ENCODE data around the gene STK39. TPM values are rescaled to one million over a fixed set of nuclear protein-coding genes. Genes with fewer than 3 reads are reported as not detected.

The STK39 gene
- polyA plus RNA-seq, 4 donors: 19.0 to 68.7 (median 41.3) TPM

DNA sequence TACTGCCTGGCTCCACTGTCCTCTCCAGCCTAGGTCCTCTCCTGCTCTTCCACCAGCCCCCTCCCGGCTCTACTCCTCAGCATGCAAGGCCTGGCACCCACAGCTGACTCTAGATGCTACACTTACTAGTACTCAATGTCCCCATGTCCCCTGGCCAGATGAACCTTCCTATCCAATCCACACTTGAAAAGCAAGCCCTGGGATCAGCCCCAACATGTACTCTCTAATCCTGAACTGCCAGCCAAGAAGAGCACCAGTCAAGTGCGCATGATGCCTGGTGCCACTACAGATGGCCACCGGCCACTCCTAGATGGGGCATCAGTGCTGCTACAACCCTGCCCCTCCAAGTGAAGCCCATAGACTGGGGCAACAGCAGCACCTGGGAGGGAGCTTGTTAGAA is 168.2 kb downstream of the STK39 start:
- Histone ChIP-seq H3K9me3 (ENCODE audit: control insufficient read depth in 2 of 2, insufficient read depth in 1 of 2, low read depth in 1 of 2, low read length in 1 of 2) (peaks cover 0 to 10% of the 10 kb centered on the region in 2 donors), H3K27me3 (ENCODE audit: control insufficient read depth in 3 of 3, insufficient read depth in 3 of 3, low read length in 3 of 3) (no peaks in the 10 kb centered on the region), H3K4me3 (ENCODE audit: low read depth in 1 of 3, low read length in 3 of 3) (no peak overlapping the region), H3K27ac (ENCODE audit: low read depth in 1 of 3, low read length in 2 of 3) (no peak overlapping the region), H3K4me1 (ENCODE audit: control insufficient read depth in 3 of 3, insufficient read depth in 2 of 3, low read depth in 1 of 3, low read length in 2 of 3) (no peaks in the 10 kb centered on the region), H3K36me3 (ENCODE audit: control insufficient read depth in 3 of 3, insufficient read depth in 2 of 3, low read depth in 1 of 3, low read length in 3 of 3) (peaks cover 2 to 7% (median 2%) of the 10 kb centered on the region in 3 donors)
- DNase-seq (no peak), FAIRE-seq (no peak)
- WGBS, 3 donors: 97 to 98% (median 97%) methylated on average over 3 of the region's 3 CpGs

- no peak for DNase-seq
- Histone ChIP-seq H3K27ac (ENCODE audit: low read depth in 1 of 3, low read length in 2 of 3) (no peak overlapping the region), H3K36me3 (ENCODE audit: control insufficient read depth in 3 of 3, insufficient read depth in 2 of 3, low read depth in 1 of 3, low read length in 3 of 3) (peaks cover 2 to 13% (median 5%) of the 10 kb centered on the region in 3 donors), H3K9me3 (ENCODE audit: control insufficient read depth in 2 of 2, insufficient read depth in 1 of 2, low read depth in 1 of 2, low read length in 1 of 2) (peaks cover 0 to 6% of the 10 kb centered on the region in 2 donors), H3K4me1 (ENCODE audit: control insufficient read depth in 3 of 3, insufficient read depth in 2 of 3, low read depth in 1 of 3, low read length in 2 of 3) (no peaks in the 10 kb centered on the region), H3K4me3 (ENCODE audit: low read depth in 1 of 3, low read length in 3 of 3) (no peak overlapping the region), H3K27me3 (ENCODE audit: control insufficient read depth in 3 of 3, insufficient read depth in 3 of 3, low read length in 3 of 3) (no peaks in the 10 kb centered on the region)
- no peak for FAIRE-seq
- WGBS, 3 donors: 77 to 96% (median 90%) methylated on average over 3 of the region's 3 CpGs
These were observed 170.7 kb downstream of the STK39 start for GRCh38 chr2:168076731-168077130.

- 91 to 98% (median 92%) methylated on average over 2 of the region's 2 CpGs for WGBS, 3 donors
- H3K9me3 ChIP-seq (ENCODE audit: control insufficient read depth in 2 of 2, insufficient read depth in 1 of 2, low read depth in 1 of 2, low read length in 1 of 2): no peaks in the 10 kb centered on the region
These were observed 171.9 kb downstream of the STK39 start for GRCh38 chr2:168075446-168075845.

GRCh38 chr2:168072626-168073303 is 174.6 kb downstream of the STK39 start:
- no peaks in the 10 kb centered on the region for H3K27me3 ChIP-seq (ENCODE audit: control insufficient read depth in 3 of 3, insufficient read depth in 3 of 3, low read length in 3 of 3)
- DNase-seq (no peak), FAIRE-seq (no peak)
- H3K9me3 ChIP-seq (ENCODE audit: control insufficient read depth in 2 of 2, insufficient read depth in 1 of 2, low read depth in 1 of 2, low read length in 1 of 2): no peaks in the 10 kb centered on the region
- H3K4me1 ChIP-seq (ENCODE audit: control insufficient read depth in 3 of 3, insufficient read depth in 2 of 3, low read depth in 1 of 3, low read length in 2 of 3): no peaks in the 10 kb centered on the region
- H3K4me3 ChIP-seq (ENCODE audit: low read depth in 1 of 3, low read length in 3 of 3): no peak overlapping the region
- 81 to 94% (median 87%) methylated on average over 1 of the region's 1 CpG for WGBS, 3 donors
- H3K36me3 ChIP-seq (ENCODE audit: control insufficient read depth in 3 of 3, insufficient read depth in 2 of 3, low read depth in 1 of 3, low read length in 3 of 3): peaks cover 2 to 9% (median 9%) of the 10 kb centered on the region in 3 donors
- no peak overlapping the region for H3K27ac ChIP-seq (ENCODE audit: low read depth in 1 of 3, low read length in 2 of 3)

More at GRCh38 chr2:168075446-168075845, 171.9 kb downstream of the STK39 start:
- Histone ChIP-seq H3K36me3 (ENCODE audit: control insufficient read depth in 3 of 3, insufficient read depth in 2 of 3, low read depth in 1 of 3, low read length in 3 of 3) (peaks cover 2 to 10% (median 9%) of the 10 kb centered on the region in 3 donors), H3K4me1 (ENCODE audit: control insufficient read depth in 3 of 3, insufficient read depth in 2 of 3, low read depth in 1 of 3, low read length in 2 of 3) (no peaks in the 10 kb centered on the region), H3K4me3 (ENCODE audit: low read depth in 1 of 3, low read length in 3 of 3) (no peak overlapping the region), H3K27ac (ENCODE audit: low read depth in 1 of 3, low read length in 2 of 3) (no peak overlapping the region), H3K27me3 (ENCODE audit: control insufficient read depth in 3 of 3, insufficient read depth in 3 of 3, low read length in 3 of 3) (no peaks in the 10 kb centered on the region)
- FAIRE-seq: no peak
- no peak for DNase-seq

- no peak overlapping the region for H3K27ac ChIP-seq (ENCODE audit: low read depth in 1 of 3, low read length in 2 of 3)
- no peak overlapping the region for H3K4me3 ChIP-seq (ENCODE audit: low read depth in 1 of 3, low read length in 3 of 3)
- FAIRE-seq (no peak), DNase-seq (peak; percentile 8 to 82)
- H3K4me1 ChIP-seq (ENCODE audit: control insufficient read depth in 3 of 3, insufficient read depth in 2 of 3, low read depth in 1 of 3, low read length in 2 of 3): peaks cover 2 to 3% (median 3%) of the 10 kb centered on the region in 3 donors
- H3K36me3 ChIP-seq (ENCODE audit: control insufficient read depth in 3 of 3, insufficient read depth in 2 of 3, low read depth in 1 of 3, low read length in 3 of 3): peaks cover 0 to 14% (median 6%) of the 10 kb centered on the region in 3 donors
- H3K27me3 ChIP-seq (ENCODE audit: control insufficient read depth in 3 of 3, insufficient read depth in 3 of 3, low read length in 3 of 3): no peaks in the 10 kb centered on the region
- H3K9me3 ChIP-seq (ENCODE audit: control insufficient read depth in 2 of 2, insufficient read depth in 1 of 2, low read depth in 1 of 2, low read length in 1 of 2): no peaks in the 10 kb centered on the region
- 33 to 70% (median 54%) methylated on average over 9 of the region's 9 CpGs for WGBS, 3 donors
These were observed 183.1 kb downstream of the STK39 start for GRCh38 chr2:168064011-168064998.

DNA sequence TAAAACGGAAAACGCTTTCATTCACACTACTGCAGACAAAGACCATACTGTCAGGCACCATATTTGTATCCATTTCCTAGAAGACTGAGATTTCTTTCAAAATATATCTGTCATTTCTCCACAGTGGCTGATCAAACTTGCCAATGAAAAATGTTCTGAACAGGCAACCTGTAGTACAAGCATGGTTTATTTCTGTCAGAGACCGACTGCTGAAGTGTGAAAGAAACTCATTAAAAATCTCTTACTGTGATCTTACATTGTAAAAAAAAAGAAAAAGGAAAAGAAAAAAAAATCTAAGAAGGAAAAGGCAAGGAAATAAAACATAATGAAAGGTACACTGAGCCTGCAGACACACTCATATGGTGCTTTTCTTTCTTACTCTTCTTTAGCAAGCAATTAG is 184.5 kb downstream of the STK39 start:
- peaks cover 2 to 3% (median 3%) of the 10 kb centered on the region in 3 donors for H3K4me1 ChIP-seq (ENCODE audit: control insufficient read depth in 3 of 3, insufficient read depth in 2 of 3, low read depth in 1 of 3, low read length in 2 of 3)
- WGBS, 3 donors: 91 to 97% (median 95%) methylated on average over 3 of the region's 3 CpGs
- DNase-seq (no peak), FAIRE-seq (no peak)
- H3K9me3 ChIP-seq (ENCODE audit: control insufficient read depth in 2 of 2, insufficient read depth in 1 of 2, low read depth in 1 of 2, low read length in 1 of 2): no peaks in the 10 kb centered on the region
- H3K36me3 ChIP-seq (ENCODE audit: control insufficient read depth in 3 of 3, insufficient read depth in 2 of 3, low read depth in 1 of 3, low read length in 3 of 3): peaks cover 0 to 18% (median 6%) of the 10 kb centered on the region in 3 donors
- H3K27ac ChIP-seq (ENCODE audit: low read depth in 1 of 3, low read length in 2 of 3): no peak overlapping the region
- no peaks in the 10 kb centered on the region for H3K27me3 ChIP-seq (ENCODE audit: control insufficient read depth in 3 of 3, insufficient read depth in 3 of 3, low read length in 3 of 3)
- no peak overlapping the region for H3K4me3 ChIP-seq (ENCODE audit: low read depth in 1 of 3, low read length in 3 of 3)

- Histone ChIP-seq H3K4me1 (ENCODE audit: control insufficient read depth in 3 of 3, insufficient read depth in 2 of 3, low read depth in 1 of 3, low read length in 2 of 3) (peaks cover 2 to 3% (median 3%) of the 10 kb centered on the region in 3 donors), H3K27me3 (ENCODE audit: control insufficient read depth in 3 of 3, insufficient read depth in 3 of 3, low read length in 3 of 3) (no peaks in the 10 kb centered on the region), H3K9me3 (ENCODE audit: control insufficient read depth in 2 of 2, insufficient read depth in 1 of 2, low read depth in 1 of 2, low read length in 1 of 2) (no peaks in the 10 kb centered on the region), H3K4me3 (ENCODE audit: low read depth in 1 of 3, low read length in 3 of 3) (no peak overlapping the region), H3K27ac (ENCODE audit: low read depth in 1 of 3, low read length in 2 of 3) (no peak overlapping the region), H3K36me3 (ENCODE audit: control insufficient read depth in 3 of 3, insufficient read depth in 2 of 3, low read depth in 1 of 3, low read length in 3 of 3) (peaks cover 0 to 15% (median 6%) of the 10 kb centered on the region in 3 donors)
- DNase-seq (peak in 1 of 2 donors; percentile 25), FAIRE-seq (no peak)
- WGBS, 3 donors: 89 to 93% (median 93%) methylated on average over 6 of the region's 6 CpGs
These were observed 185.3 kb downstream of the STK39 start for GRCh38 chr2:168062054-168062453.

GRCh38 chr2:168060986-168061750 is 186.2 kb downstream of the STK39 start:
- FAIRE-seq (no peak), DNase-seq (peak in 1 of 2 donors; percentile 25)
- H3K4me1 ChIP-seq (ENCODE audit: control insufficient read depth in 3 of 3, insufficient read depth in 2 of 3, low read depth in 1 of 3, low read length in 2 of 3): peaks cover 2 to 3% (median 3%) of the 10 kb centered on the region in 3 donors
- no peaks in the 10 kb centered on the region for H3K27me3 ChIP-seq (ENCODE audit: control insufficient read depth in 3 of 3, insufficient read depth in 3 of 3, low read length in 3 of 3)
- peaks cover 0 to 9% (median 6%) of the 10 kb centered on the region in 3 donors for H3K36me3 ChIP-seq (ENCODE audit: control insufficient read depth in 3 of 3, insufficient read depth in 2 of 3, low read depth in 1 of 3, low read length in 3 of 3)
- no peak overlapping the region for H3K27ac ChIP-seq (ENCODE audit: low read depth in 1 of 3, low read length in 2 of 3)
- 93 to 97% (median 97%) methylated on average over 3 of the region's 3 CpGs for WGBS, 3 donors
- no peaks in the 10 kb centered on the region for H3K9me3 ChIP-seq (ENCODE audit: control insufficient read depth in 2 of 2, insufficient read depth in 1 of 2, low read depth in 1 of 2, low read length in 1 of 2)
- no peak overlapping the region for H3K4me3 ChIP-seq (ENCODE audit: low read depth in 1 of 3, low read length in 3 of 3)
